Activated naive CD4-positive, alpha-beta T cell treated with anti-CD3 and anti-CD28 coated beads, Interleukin-2, amount 50 U/mL, for 24 hours (primary cell): ENCODE measurements around the gene FCN2.

Experiments used
- H3K27ac Mint-ChIP-seq: one replicate; pipeline ENCODE4 v1.8.0; 2021; ENCODE audit warnings: mild to moderate bottlenecking, mixed read lengths
- H3K27me3 Mint-ChIP-seq: one replicate; pipeline ENCODE4 v1.8.0; 2021; ENCODE audit warnings: mixed read lengths
- H3K36me3 Mint-ChIP-seq: one replicate; pipeline ENCODE4 v1.8.0; 2021; ENCODE audit warnings: mixed read lengths
- H3K4me1 Mint-ChIP-seq: one replicate; pipeline ENCODE4 v1.8.0; 2021; ENCODE audit warnings: mixed read lengths
- H3K4me3 Mint-ChIP-seq: one replicate; pipeline ENCODE4 v1.8.0; 2021; ENCODE audit warnings: mild to moderate bottlenecking, mixed read lengths
- H3K9me3 Mint-ChIP-seq: one replicate; pipeline ENCODE4 v1.8.0; 2021; ENCODE audit warnings: mixed read lengths

FCN2 gene

DNA sequence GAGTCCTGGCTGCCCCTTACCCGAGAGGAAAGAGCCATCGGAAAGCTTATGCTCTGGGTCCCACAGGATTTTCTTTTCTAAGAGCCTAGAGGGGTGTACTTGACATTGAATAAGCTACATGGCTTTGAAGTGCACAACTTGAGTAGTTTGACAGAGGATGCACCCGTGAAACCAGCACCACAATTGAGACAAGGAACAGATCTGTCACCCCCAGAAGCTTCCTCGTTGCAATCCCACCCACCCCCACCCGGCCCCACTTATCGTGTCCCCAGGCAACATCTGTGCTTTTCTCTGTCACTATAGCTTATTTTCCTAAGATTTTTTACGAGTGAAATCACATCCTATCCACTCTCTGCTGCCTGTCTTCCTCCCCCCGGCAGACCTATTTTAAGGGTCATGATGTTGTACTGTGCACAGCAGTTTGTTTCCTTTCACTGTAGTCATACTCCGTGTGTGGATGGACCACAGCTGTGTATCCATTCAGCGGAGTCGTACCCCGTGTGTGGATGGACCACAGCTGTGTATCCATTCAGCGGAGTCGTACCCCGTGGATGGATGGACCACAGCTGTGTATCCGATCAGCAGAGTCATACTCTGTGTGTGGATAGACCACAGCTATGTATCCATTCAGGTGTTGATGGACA is 8.8 kb upstream of the FCN2 start:
- peaks cover under 1% of the 10 kb centered on the region for H3K27me3 Mint-ChIP-seq
- H3K4me3 Mint-ChIP-seq = no peak overlapping the region
- no peaks in the 10 kb centered on the region for H3K4me1 Mint-ChIP-seq
- H3K27ac Mint-ChIP-seq = no peak overlapping the region
- no peaks in the 10 kb centered on the region for H3K9me3 Mint-ChIP-seq
- no peaks in the 10 kb centered on the region for H3K36me3 Mint-ChIP-seq

DNA sequence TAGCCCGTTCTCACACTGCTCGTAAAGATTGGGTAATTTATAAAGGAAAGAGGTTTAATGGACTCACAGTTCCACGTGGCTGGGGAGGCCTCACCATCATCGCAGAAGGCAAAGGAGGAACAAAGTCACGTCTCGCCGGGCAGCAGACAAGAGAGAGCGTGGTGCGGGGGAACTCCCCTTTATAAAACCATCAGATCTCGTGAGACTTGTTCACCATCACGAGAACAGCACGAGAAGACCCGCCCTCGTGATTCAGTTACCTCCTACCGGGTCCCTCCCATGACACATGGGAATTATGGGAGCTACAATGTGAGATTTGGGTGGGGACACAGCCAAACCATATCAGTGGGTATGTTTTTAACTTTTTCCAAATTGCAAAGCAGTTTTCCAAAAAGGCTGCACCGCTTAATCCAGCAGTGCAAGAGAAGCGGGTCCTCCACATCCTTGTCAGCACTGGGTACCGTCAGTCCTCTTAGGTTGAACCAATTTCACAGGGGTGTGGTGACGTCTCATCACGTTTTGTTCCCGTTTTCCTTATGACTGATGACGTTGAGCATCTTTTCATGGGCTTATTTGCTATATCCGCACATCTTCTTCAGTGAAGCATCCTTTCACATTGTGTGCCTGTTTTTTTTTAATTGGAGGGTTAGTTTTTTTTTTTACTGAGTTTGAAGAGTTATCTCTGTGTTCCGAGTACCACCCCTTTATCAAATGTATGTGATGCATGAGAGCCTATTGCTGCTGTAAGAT is 8.0 kb upstream of the FCN2 start:
- H3K9me3 Mint-ChIP-seq = no peaks in the 10 kb centered on the region
- H3K4me3 Mint-ChIP-seq = no peak overlapping the region
- no peak overlapping the region for H3K27ac Mint-ChIP-seq
- no peaks in the 10 kb centered on the region for H3K4me1 Mint-ChIP-seq
- no peaks in the 10 kb centered on the region for H3K36me3 Mint-ChIP-seq
- H3K27me3 Mint-ChIP-seq = peaks cover 2% of the 10 kb centered on the region

DNA sequence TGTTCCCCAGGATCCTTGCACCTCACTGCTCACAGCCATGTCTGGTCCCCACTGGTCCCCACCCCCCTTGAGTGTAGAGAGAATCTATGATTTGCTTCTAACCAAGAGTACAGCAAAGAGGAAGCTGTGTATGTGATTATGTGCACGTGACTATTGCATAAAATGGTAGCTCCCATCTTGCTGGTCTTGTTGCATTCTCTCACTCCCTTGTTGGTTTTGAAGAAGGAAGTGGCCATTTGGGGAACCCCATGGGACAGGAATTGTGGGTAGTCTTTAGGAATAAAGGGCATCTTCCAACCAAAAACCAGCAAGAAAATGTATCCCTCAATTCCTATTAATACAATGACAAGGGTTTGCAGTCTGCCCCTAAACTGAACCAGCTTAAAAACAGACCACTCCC is 5.2 kb upstream of the FCN2 start:
- no peaks in the 10 kb centered on the region for H3K4me1 Mint-ChIP-seq
- no peak overlapping the region for H3K4me3 Mint-ChIP-seq
- H3K27me3 Mint-ChIP-seq = peaks cover 4% of the 10 kb centered on the region
- H3K9me3 Mint-ChIP-seq = no peaks in the 10 kb centered on the region
- H3K27ac Mint-ChIP-seq = no peak overlapping the region
- no peaks in the 10 kb centered on the region for H3K36me3 Mint-ChIP-seq

DNA sequence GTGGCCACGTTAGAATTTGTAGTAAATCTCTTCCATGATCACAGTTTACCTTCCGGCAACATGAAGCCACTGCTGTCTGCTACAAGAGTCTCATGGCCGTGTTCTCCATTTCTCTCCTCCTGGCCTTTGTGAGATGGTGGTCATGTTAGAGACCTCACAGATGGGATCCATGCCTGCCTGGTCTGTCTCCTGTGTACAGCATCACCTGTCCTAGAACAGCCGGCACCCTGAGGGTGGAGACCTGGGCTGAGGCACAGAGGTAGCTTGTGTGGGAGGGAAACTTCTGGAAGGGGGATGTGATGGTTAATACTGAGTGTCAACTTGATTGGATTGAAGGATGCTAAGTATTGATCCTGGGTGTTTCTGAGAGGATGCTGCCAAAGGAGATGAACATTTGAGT is 3.1 kb upstream of the FCN2 start:
- Mint-ChIP-seq H3K9me3 (no peaks in the 10 kb centered on the region), H3K27me3 (peaks cover 4% of the 10 kb centered on the region), H3K27ac (no peak overlapping the region), H3K4me3 (no peak overlapping the region), H3K4me1 (no peaks in the 10 kb centered on the region), H3K36me3 (no peaks in the 10 kb centered on the region)

DNA sequence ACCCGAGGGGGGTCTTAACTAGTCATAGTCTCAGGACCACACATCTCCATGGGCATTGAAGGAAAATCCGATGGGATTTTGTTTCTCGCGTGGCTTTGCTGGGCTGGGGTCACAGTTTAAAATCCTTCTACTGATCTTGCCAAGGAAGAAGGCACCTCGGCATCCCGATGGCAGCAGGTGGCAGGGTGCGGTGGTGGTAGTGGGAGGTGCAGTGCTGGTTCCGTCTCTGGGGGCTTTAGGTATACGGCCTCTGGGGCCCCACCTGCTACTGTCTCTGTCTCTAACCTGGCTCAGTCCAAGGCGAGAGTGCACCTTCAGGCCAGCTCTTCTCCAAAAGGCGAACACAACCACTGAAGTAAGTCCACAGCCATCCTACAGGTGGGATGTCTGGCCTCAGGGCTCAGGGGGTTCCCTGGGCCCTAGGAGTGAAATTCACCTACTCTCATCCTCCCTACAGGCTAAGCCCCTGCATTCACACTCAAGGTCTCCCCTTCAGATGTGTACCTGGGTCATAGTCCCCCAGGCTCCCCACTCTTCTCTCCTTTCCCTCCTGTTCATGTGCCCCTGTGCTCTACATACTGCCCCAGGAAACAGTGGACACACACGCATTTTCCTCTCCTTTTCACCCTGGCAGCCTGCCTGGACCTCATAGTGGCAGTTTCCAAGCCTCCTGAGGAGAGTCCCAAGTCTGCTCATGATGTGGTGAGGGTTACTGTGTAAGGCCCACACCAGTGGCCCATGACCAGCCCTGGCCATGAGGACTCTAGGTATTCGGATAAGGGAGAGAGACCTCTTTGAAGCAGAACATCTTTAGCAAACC is 736 bp upstream of the FCN2 start:
- no peak overlapping the region for H3K4me3 Mint-ChIP-seq
- no peaks in the 10 kb centered on the region for H3K4me1 Mint-ChIP-seq
- H3K36me3 Mint-ChIP-seq = no peaks in the 10 kb centered on the region
- H3K9me3 Mint-ChIP-seq = no peaks in the 10 kb centered on the region
- no peak overlapping the region for H3K27ac Mint-ChIP-seq
- peaks cover 4% of the 10 kb centered on the region for H3K27me3 Mint-ChIP-seq

DNA sequence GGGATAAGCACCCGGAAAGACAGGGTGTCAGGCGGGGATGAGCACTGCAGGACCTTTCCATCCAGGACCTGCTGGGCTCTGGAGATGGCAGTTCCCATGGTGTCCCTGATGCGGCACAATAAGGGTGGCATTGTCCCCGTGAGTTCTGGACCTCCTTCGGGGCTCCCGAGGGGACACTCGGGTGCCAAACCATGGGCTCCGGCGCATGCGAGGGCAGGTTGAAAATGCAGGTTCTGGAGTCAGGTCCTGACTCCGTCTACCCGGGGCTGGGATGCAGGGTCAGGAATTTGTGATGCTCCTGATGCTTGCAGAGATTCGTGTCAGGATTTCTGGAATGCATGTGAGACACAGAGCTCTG is 682 bp downstream of the FCN2 start:
- no peak overlapping the region for H3K27ac Mint-ChIP-seq
- H3K9me3 Mint-ChIP-seq = no peaks in the 10 kb centered on the region
- no peaks in the 10 kb centered on the region for H3K36me3 Mint-ChIP-seq
- no peaks in the 10 kb centered on the region for H3K4me1 Mint-ChIP-seq
- H3K27me3 Mint-ChIP-seq = peaks cover 5% of the 10 kb centered on the region
- no peak overlapping the region for H3K4me3 Mint-ChIP-seq

DNA sequence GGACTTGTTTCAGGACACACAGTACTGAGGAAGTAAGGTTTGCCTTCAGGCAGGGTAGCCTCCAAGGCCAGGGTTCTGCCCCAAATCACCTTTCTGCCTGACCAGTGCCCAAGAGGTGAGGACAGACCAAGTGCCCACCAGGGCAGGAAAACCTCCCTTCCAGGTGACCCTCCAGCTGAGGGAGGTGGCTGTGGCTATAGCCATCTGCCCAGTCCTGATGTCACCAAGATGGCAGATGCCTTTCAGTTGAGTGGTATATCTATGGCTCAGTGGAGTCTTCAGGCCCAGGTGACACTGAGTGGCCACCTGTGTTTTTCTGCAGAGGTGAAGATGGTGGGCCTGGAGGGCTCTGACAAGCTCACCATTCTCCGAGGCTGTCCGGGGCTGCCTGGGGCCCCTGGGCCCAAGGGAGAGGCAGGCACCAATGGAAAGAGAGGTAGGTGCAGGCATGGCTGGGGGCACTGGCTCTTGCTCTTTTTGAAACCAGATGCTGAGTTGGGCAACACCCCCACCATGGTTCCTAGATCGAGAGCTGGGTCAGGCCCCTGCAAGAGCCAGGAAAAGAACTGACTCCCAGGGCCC is 1.7 kb downstream of the FCN2 start:
- Mint-ChIP-seq H3K9me3 (no peaks in the 10 kb centered on the region), H3K4me1 (no peaks in the 10 kb centered on the region), H3K27ac (no peak overlapping the region), H3K36me3 (no peaks in the 10 kb centered on the region), H3K4me3 (no peak overlapping the region), H3K27me3 (peaks cover 4% of the 10 kb centered on the region)

DNA sequence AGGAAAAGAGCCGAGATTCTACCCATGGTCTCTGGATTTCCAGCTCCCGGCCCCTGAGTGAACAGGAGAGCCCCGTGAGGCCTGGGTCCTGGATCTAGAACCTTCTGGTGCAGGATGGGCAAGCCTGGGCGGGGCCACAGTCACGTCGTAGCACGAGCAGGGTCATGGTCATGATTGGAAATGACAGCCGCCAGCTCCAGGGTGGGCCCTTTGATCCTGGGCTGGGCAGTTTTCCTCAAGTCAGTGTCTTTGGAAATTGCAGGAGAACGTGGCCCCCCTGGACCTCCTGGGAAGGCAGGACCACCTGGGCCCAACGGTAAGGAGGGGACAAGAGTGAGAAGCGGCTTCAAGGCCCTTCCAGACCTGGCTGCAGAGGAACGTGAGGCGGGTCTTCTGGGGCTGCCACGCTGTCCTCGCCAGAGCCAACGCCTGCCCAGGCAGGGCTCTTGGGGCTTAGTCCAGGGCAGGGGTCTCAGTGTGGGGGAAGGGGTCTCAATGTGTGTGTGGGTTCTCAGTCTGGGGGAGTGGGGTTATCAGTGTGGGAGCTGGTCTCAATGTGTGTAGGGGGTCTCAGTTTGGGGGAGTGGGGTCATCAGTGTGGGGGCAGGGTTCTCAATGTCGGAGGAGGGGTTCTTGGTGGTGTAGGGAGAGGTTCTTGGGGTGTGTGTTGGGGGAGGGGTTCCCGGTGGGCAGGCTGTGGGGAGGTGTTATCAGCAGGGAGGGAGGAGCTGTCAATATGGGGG is 2.6 kb downstream of the FCN2 start:
- H3K9me3 Mint-ChIP-seq = no peaks in the 10 kb centered on the region
- peaks cover 4% of the 10 kb centered on the region for H3K27me3 Mint-ChIP-seq
- no peaks in the 10 kb centered on the region for H3K4me1 Mint-ChIP-seq
- H3K4me3 Mint-ChIP-seq = no peak overlapping the region
- H3K36me3 Mint-ChIP-seq = no peaks in the 10 kb centered on the region
- no peak overlapping the region for H3K27ac Mint-ChIP-seq

DNA sequence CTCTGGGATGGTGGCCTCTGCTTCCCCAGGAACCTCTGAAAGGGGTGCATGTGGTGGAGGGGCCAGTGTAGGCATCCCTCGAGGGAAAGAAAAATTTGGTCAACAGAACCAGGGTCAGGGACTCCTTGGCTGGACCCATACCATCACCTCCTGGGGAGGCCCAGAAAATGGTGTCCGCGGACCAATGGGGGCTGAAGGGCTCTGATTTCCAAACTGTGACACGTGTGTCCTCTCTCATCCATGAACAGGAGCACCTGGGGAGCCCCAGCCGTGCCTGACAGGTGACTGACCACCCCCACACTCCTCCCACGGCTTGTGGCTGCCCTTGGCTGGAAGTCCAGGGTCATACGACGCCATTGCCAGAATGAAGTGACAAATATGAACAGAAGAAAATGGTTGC is 3.9 kb downstream of the FCN2 start:
- Mint-ChIP-seq H3K4me1 (no peaks in the 10 kb centered on the region), H3K36me3 (no peaks in the 10 kb centered on the region), H3K27me3 (peaks cover 4% of the 10 kb centered on the region), H3K27ac (no peak overlapping the region), H3K4me3 (no peak overlapping the region), H3K9me3 (no peaks in the 10 kb centered on the region)

DNA sequence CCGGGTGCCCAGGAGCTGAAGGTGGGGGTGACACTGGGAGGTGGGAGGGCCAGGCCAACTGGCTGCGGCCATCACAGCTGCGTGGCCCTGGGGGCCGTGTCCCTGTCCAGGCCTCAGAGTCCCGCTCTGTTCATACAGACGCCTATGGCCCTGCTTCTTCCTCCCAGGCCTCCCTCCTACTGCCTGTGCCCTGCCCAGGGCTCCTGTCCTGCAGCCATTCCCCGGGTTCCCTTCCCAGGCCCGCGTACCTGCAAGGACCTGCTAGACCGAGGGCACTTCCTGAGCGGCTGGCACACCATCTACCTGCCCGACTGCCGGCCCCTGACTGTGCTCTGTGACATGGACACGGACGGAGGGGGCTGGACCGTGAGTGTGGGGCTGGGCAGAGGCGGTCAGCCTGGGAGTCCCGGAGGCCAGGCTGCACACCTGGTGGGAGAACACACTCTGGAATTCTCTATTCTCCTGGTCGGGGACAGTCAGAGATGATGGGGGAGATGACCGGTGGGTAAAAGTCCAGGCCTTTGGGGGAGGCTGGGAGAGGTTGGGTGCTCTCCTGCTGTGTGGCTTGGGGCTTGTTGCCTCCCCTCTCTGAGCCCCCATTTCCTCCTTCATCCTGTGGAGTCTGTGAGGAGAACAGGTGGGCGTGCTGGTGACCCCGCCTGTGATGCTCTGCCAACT is 4.5 kb downstream of the FCN2 start:
- H3K27me3 Mint-ChIP-seq = peaks cover 4% of the 10 kb centered on the region
- no peaks in the 10 kb centered on the region for H3K9me3 Mint-ChIP-seq
- H3K4me1 Mint-ChIP-seq = no peaks in the 10 kb centered on the region
- H3K4me3 Mint-ChIP-seq = no peak overlapping the region
- H3K27ac Mint-ChIP-seq = no peak overlapping the region
- H3K36me3 Mint-ChIP-seq = no peaks in the 10 kb centered on the region

DNA sequence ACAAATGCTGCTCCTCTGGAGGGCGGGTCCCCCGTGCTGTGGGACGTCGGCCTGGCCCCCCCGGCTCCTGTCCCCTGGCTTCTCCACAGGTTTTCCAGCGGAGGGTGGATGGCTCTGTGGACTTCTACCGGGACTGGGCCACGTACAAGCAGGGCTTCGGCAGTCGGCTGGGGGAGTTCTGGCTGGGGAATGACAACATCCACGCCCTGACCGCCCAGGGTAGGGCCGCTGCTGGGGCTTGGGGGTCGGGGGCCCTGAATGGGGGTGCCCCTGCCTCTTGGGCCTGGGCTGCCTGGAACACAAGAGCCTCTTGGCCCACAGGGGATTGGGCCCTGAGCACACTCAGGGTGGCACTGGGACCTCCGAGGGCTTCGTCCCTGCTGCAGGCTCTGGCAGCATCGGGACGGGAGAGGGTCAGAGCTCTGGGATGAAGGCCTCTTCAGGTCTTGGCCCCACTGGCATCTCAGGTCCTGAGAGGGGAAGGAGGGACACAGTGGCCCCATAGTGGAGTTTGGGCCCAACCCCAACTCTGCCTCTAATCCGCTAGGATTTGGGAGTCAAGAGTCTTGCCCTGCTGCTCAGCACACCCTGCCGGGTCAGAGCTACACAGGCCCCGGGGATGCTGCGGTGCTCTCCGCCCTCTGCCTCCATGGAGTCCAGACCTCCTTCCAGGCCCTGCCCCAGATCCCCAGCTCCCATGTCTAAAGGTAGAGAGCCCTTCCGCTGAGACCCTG is 5.2 kb downstream of the FCN2 start:
- no peaks in the 10 kb centered on the region for H3K9me3 Mint-ChIP-seq
- no peaks in the 10 kb centered on the region for H3K36me3 Mint-ChIP-seq
- H3K27me3 Mint-ChIP-seq = peaks cover 4% of the 10 kb centered on the region
- H3K27ac Mint-ChIP-seq = no peak overlapping the region
- H3K4me3 Mint-ChIP-seq = no peak overlapping the region
- H3K4me1 Mint-ChIP-seq = no peaks in the 10 kb centered on the region

DNA sequence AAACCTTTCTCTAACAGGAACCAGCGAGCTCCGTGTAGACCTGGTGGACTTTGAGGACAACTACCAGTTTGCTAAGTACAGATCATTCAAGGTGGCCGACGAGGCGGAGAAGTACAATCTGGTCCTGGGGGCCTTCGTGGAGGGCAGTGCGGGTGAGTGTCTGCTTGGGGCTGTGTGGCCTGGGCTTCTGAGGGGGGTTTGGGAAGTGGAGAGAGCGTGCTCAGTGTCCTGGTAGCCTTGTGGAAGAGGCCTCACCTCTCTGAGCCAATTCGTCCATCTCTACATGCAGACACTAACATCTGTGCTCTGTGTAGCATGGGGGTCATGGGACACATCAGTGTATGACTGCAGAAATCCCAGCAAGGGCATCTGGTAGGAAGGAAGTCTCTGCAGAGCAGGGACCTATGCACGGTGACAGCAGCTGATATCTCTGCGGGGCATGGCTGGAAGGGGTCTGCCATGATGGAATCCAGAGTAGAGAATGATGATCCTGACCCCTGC is 5.9 kb downstream of the FCN2 start:
- Mint-ChIP-seq H3K27ac (no peak overlapping the region), H3K27me3 (peaks cover 5% of the 10 kb centered on the region), H3K4me3 (no peak overlapping the region), H3K4me1 (no peaks in the 10 kb centered on the region), H3K36me3 (no peaks in the 10 kb centered on the region), H3K9me3 (no peaks in the 10 kb centered on the region)

DNA sequence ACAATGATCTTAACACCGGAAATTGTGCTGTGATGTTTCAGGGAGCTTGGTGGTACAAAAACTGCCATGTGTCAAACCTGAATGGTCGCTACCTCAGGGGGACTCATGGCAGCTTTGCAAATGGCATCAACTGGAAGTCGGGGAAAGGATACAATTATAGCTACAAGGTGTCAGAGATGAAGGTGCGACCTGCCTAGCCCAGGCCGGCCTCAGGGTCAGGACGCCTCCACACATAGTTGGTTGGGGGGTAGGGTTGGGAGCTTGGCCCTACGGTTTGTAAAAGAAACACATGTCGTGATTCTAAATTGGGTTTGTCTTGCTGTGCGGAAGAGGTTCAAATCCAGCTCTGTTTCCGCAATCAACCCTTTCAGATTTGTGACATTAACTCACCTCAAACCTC is 6.6 kb downstream of the FCN2 start:
- Mint-ChIP-seq H3K4me3 (no peak overlapping the region), H3K27me3 (peaks cover 7% of the 10 kb centered on the region), H3K4me1 (no peaks in the 10 kb centered on the region), H3K27ac (no peak overlapping the region), H3K9me3 (no peaks in the 10 kb centered on the region), H3K36me3 (no peaks in the 10 kb centered on the region)
